Left colon (tissue), 2 donors: ENCODE results near the gene LAMA1. TPM values are rescaled to one million over a fixed set of nuclear protein-coding genes. Genes with fewer than 3 reads are reported as not detected.
"Not testable (repeated sequence)": the region's sequence is repeated elsewhere in the genome, so short reads cannot be mapped to it uniquely, and the experiment has no call there.

Experiments
- ATAC-seq: fragments of 200-7000 bp; cut with Tn5 transposase; one replicate; pipeline ENCODE4 v1.9.1; 2020; ENCODE audit warnings: mild to moderate bottlenecking, moderate library complexity
- DNase-seq, 2 donors: peaks; one replicate each; pipeline ENCODE4 v3.0.0-alpha.2; 2020
- intact Hi-C, 2 donors: fragments of 100-400 bp; cut with DNase I in 1 of 2; cut with micrococcal nuclease in 1 of 2; formaldehyde crosslinking; loops; one replicate each; pipeline versions ENCODE4 v1.11.2 to v1.14.0; 2022; cut with DNase I, micrococcal nuclease
- long read RNA-seq: library from polyadenylated mRNA; unstranded; transcript quantifications from one replicate; pipeline ENCODE4 v2.0.0, GENCODE V29; 2021
- total RNA-seq, 2 donors: library from RNA; stranded (reverse); fragmentation: NEBNext Ultra II Directional; extraction: Animal tissue kit (Norgen Biotek cat#: 25700); gene quantifications; one replicate each; pipeline ENCODE4 v1.2.1, GENCODE V29; 2021
- donor health status: DM: no; HTN: no; CAD: no.
- donor health status: DM: yes; HTN: yes; CAD: no.

LAMA1 gene
- total RNA-seq = 10 to 100 TPM in 1 of 2 donors, 1 to 10 TPM in 1; 6.9 to 13.4 TPM
- long read RNA-seq, partial matches to known transcripts = 23 of 26 reads
- long read RNA-seq, other reads (novel, unspliced or antisense) = 3 of 26 reads

- DNase-seq (no peak), ATAC-seq (no peak)
- intact Hi-C loops = no loop called here
Observed at GRCh38 chr18:7117390-7118355, at the start of gene LAMA1. Gene LAMA1, minus strand, starts transcription at chr18:7117797. Its CDS starts 77 bp downstream, at chr18:7117720.

- intact Hi-C loops = no loop called here
- ATAC-seq = no peak
- DNase-seq = no peak
Observed at GRCh38 chr18:7165846-7166393, 48.3 kb upstream of the LAMA1 start.

GRCh38 chr18:7164323-7165004, 46.9 kb upstream of the LAMA1 start:
- ATAC-seq = no peak
- intact Hi-C loops = no loop called here
- DNase-seq = no peak

GRCh38 chr18:7158216-7158615, 40.6 kb upstream of the LAMA1 start:
- no peak for ATAC-seq
- intact Hi-C loops = no loop called here

GRCh38 chr18:7157760-7158159, 40.2 kb upstream of the LAMA1 start:
- intact Hi-C loops = no loop called here
- DNase-seq (no peak), ATAC-seq (no peak)

More at GRCh38 chr18:7158216-7158615, 40.6 kb upstream of the LAMA1 start:
- no peak for DNase-seq

- ATAC-seq = no peak
Observed at GRCh38 chr18:7155887-7156286, 38.3 kb upstream of the LAMA1 start.

GRCh38 chr18:7155092-7155491, 37.5 kb upstream of the LAMA1 start:
- ATAC-seq (no peak), DNase-seq (no peak)
- intact Hi-C loops = no loop called here

More at GRCh38 chr18:7155887-7156286, 38.3 kb upstream of the LAMA1 start:
- intact Hi-C loops = no loop called here
- no peak for DNase-seq

- DNase-seq = no peak
- intact Hi-C loops = no loop called here
- no peak for ATAC-seq
Observed at GRCh38 chr18:7152440-7152839, 34.8 kb upstream of the LAMA1 start.

GRCh38 chr18:7147399-7147798, 29.8 kb upstream of the LAMA1 start:
- ATAC-seq (no peak), DNase-seq (no peak)
- intact Hi-C loops = no loop called here

- DNase-seq (no peak), ATAC-seq (no peak)
- intact Hi-C loops = no loop called here
Observed at GRCh38 chr18:7146067-7146466, 28.5 kb upstream of the LAMA1 start.

- DNase-seq, intact Hi-C loops, ATAC-seq: not testable (repeated sequence)
Observed at GRCh38 chr18:7144921-7145320, 27.3 kb upstream of the LAMA1 start.

- ATAC-seq = no peak
- intact Hi-C loops = no loop called here
- DNase-seq = no peak
Observed at GRCh38 chr18:7141287-7141686, 23.7 kb upstream of the LAMA1 start.

- intact Hi-C loops = no loop called here
- DNase-seq (no peak), ATAC-seq (no peak)
Observed at GRCh38 chr18:7139409-7139808, 21.8 kb upstream of the LAMA1 start.

GRCh38 chr18:7133181-7133580, 15.6 kb upstream of the LAMA1 start:
- DNase-seq (no peak), ATAC-seq (no peak)

GRCh38 chr18:7132356-7133150, 15.0 kb upstream of the LAMA1 start:
- DNase-seq = no peak
- ATAC-seq = no peak
- intact Hi-C loops = no loop called here

More at GRCh38 chr18:7133181-7133580, 15.6 kb upstream of the LAMA1 start:
- intact Hi-C loops = no loop called here

- DNase-seq (no peak), ATAC-seq (no peak)
- intact Hi-C loops = no loop called here
Observed at GRCh38 chr18:7122376-7122775, 4.8 kb upstream of the LAMA1 start.

GRCh38 chr18:7116792-7117389, 706 bp downstream of the LAMA1 start:
- ATAC-seq (no peak), DNase-seq (no peak)
- intact Hi-C loops = no loop called here

- DNase-seq = no peak
- intact Hi-C loops = no loop called here
- ATAC-seq = no peak
Observed at GRCh38 chr18:7116001-7116730, 1.4 kb downstream of the LAMA1 start.
